Peyer's patch (tissue), 4 donors: ENCODE results near the gene MTF1. TPM values are rescaled to one million over a fixed set of nuclear protein-coding genes. Genes with fewer than 3 reads are reported as not detected.

Experiments
- DNase-seq, 3 donors: peaks; one replicate each; pipeline ENCODE4 v3.0.0-alpha.2; 2017 to 2019
- H3K27ac ChIP-seq, 4 donors: fragments of 200-600 bp; sonication (generic); one replicate each; pipeline ENCODE4 v1.5.1; 2016 to 2019
- H3K27me3 ChIP-seq, 2 donors: fragments of 200-600 bp; sonication (generic); one replicate each; pipeline ENCODE4 v1.5.1; 2019
- H3K36me3 ChIP-seq, 3 donors: fragments of 200-600 bp; sonication (generic); one replicate each; pipeline ENCODE4 v1.5.1; 2016 to 2019
- H3K4me1 ChIP-seq, 4 donors: fragments of 200-600 bp; sonication (generic); one replicate each; pipeline ENCODE4 v1.5.1; 2016 to 2019
- H3K4me3 ChIP-seq, 4 donors: fragments of 200-600 bp; sonication (generic); 1 replicate in 3 of 4; 2 replicates in 1 of 4; pipeline ENCODE4 v1.5.1; 2016 to 2019; ENCODE audit warnings: mild to moderate bottlenecking in 1 of 4
- H3K9me3 ChIP-seq, 4 donors: fragments of 200-600 bp; sonication (generic); one replicate each; pipeline ENCODE4 v1.5.1; 2016 to 2019; ENCODE audit warnings: mild to moderate bottlenecking in 1 of 4
- CTCF ChIP-seq, 6 experiments: fragments of 450-650 bp in 4 of 6; fragments of 200-600 bp in 2 of 6; sonication (generic) in 1 of 6; IDR thresholded peaks; one replicate each; pipeline ENCODE4 v1.5.1; 2017 to 2019; ENCODE audit warnings: antibody characterized with exemption in 6 of 6, mild to moderate bottlenecking in 3 of 6, moderate library complexity in 1 of 6
- POLR2A ChIP-seq, 2 donors: fragments of 450-650 bp; IDR thresholded peaks; one replicate each; pipeline ENCODE4 v1.5.1; 2017; ENCODE audit warnings: antibody characterized with exemption in 2 of 2, mild to moderate bottlenecking in 2 of 2, moderate library complexity in 2 of 2
- total RNA-seq, 4 donors: library from RNA; depleted of rRNA; stranded (reverse); fragments of >200 nt; gene quantifications; one replicate each; pipeline ENCODE4 v1.1.0, GENCODE V29; 2016

Gene MTF1
- total RNA-seq, 4 donors from 2014 or later, result 4.1 to 9.5 (median 8.1) TPM

GRCh38 chr1:37865348-37866120 is 6.1 kb upstream of the MTF1 start:
- no peak overlapping the region for H3K4me3 ChIP-seq
- H3K27ac ChIP-seq, result no peak overlapping the region
- H3K27me3 ChIP-seq, result no peaks in the 10 kb centered on the region
- TF ChIP-seq CTCF (IDR thresholded peaks at IDR 0.05) (no peak), POLR2A (IDR thresholded peaks at IDR 0.05) (no peak)
- H3K36me3 ChIP-seq, result peaks cover 0 to 77% (median 0%) of the 10 kb centered on the region in 3 donors
- DNase-seq, result no peak
- peaks cover 0 to under 1% (median 0%) of the 10 kb centered on the region in 4 donors for H3K4me1 ChIP-seq
- no peaks in the 10 kb centered on the region for H3K9me3 ChIP-seq

- no peak for DNase-seq
- no peak overlapping the region for H3K4me3 ChIP-seq
- peaks cover 0 to 51% (median 0%) of the 10 kb centered on the region in 3 donors for H3K36me3 ChIP-seq
- peaks cover 0 to 15% (median 5%) of the 10 kb centered on the region in 4 donors for H3K4me1 ChIP-seq
- H3K9me3 ChIP-seq, result no peaks in the 10 kb centered on the region
- no peak overlapping the region for H3K27ac ChIP-seq
- H3K27me3 ChIP-seq, result no peaks in the 10 kb centered on the region
- no peak for TF ChIP-seq POLR2A (IDR thresholded peaks at IDR 0.05)
- no peak for TF ChIP-seq CTCF (IDR thresholded peaks at IDR 0.05)
Measured at GRCh38 chr1:37862330-37862729, 2.9 kb upstream of the MTF1 start.

- Histone ChIP-seq H3K4me1 (peaks cover 0 to 27% (median 5%) of the 10 kb centered on the region in 4 donors), H3K27ac (no peak overlapping the region), H3K27me3 (no peaks in the 10 kb centered on the region), H3K36me3 (peaks cover 0 to 44% (median 0%) of the 10 kb centered on the region in 3 donors), H3K9me3 (no peaks in the 10 kb centered on the region), H3K4me3 (no peak overlapping the region)
- no peak for DNase-seq
- TF ChIP-seq POLR2A (IDR thresholded peaks at IDR 0.05), result no peak
- no peak for TF ChIP-seq CTCF (IDR thresholded peaks at IDR 0.05)
Measured at GRCh38 chr1:37861151-37861550, 1.8 kb upstream of the MTF1 start.

- Histone ChIP-seq H3K4me1 (peaks cover 0 to 27% (median 5%) of the 10 kb centered on the region in 4 donors), H3K27me3 (no peaks in the 10 kb centered on the region), H3K9me3 (no peaks in the 10 kb centered on the region), H3K27ac (peak overlapping the region; percentile 87 to 94 (median 92)), H3K36me3 (peaks cover 0 to 36% (median 0%) of the 10 kb centered on the region in 3 donors), H3K4me3 (peak overlapping the region; percentile 82 to 91 (median 86))
- TF ChIP-seq CTCF (IDR thresholded peaks at IDR 0.05) (no peak), POLR2A (IDR thresholded peaks at IDR 0.05) (no peak)
- no peak for DNase-seq
Measured at GRCh38 chr1:37860346-37860666, 914 bp upstream of the MTF1 start.

DNA sequence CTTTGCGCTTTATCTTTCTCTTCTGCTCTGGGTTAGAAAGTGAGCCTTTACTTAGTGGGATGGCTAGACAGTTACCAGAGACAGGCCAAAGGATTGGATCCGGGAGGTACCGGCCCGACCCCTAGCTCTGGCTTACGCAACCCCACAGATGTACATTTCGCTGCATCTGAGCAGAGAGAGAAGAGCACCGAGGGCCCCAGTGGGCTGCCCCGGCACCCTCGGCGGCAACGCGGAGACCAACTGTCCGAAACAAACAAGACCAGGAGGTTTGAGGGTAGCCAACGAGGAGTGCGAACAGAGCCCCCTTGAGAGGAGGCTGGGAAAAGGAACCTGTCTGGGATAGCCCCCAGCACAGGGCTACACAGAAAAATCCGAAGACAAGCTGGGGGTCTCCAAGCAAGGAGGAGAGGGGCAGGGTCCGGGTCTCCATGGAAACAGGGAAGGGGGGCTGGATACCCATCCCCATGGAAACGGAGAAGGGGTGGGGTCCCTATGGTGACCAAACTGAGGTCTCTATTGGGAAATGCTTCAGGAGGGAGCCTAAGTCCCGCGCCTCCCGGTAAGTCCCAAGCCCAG is 373 bp downstream of the MTF1 start:
- TF ChIP-seq CTCF (IDR thresholded peaks at IDR 0.05), result no peak
- no peak for TF ChIP-seq POLR2A (IDR thresholded peaks at IDR 0.05)
- H3K4me1 ChIP-seq, result peaks cover 0 to 27% (median 5%) of the 10 kb centered on the region in 4 donors
- peaks cover 0 to 23% (median 0%) of the 10 kb centered on the region in 3 donors for H3K36me3 ChIP-seq
- H3K27me3 ChIP-seq, result no peaks in the 10 kb centered on the region
- H3K4me3 ChIP-seq, result peak overlapping the region; percentile 82 to 91 (median 86)
- peak overlapping the region; percentile 87 to 94 (median 92) for H3K27ac ChIP-seq
- peak in 1 of 3 donors; percentile 46 for DNase-seq
- no peaks in the 10 kb centered on the region for H3K9me3 ChIP-seq
